CD14-positive monocyte (primary cell): ENCODE data around the gene SPTB. TPM values are rescaled to one million over a fixed set of nuclear protein-coding genes. Genes with fewer than 3 reads are reported as not detected.

Experiments
- DNase-seq, 3 donors: peaks; one replicate each; pipeline ENCODE4 v3.0.0-alpha.2; 2011 to 2022
- H2AFZ ChIP-seq: 2 replicates; pipeline ENCODE4 v1.6.0; 2012; ENCODE audit warnings: mild to moderate bottlenecking, low read depth, low read length, inconsistent platforms; ENCODE audit not compliant: insufficient read depth, poor library complexity, severe bottlenecking
- H3K27ac ChIP-seq, 2 donors: 1 replicate in 1 of 2; 2 replicates in 1 of 2; pipeline ENCODE4 v1.5.1; 2012 to 2013; ENCODE audit warnings: low read length in 2 of 2, control low read depth in 1 of 2, inconsistent platforms in 1 of 2, low read depth in 1 of 2, mild to moderate bottlenecking in 1 of 2
- H3K27me3 ChIP-seq, 2 donors: one replicate each; pipeline versions ENCODE4 v1.6.0 to v1.6.1; 2011 to 2013; ENCODE audit warnings: low read length in 2 of 2; ENCODE audit not compliant: control insufficient read depth in 2 of 2, insufficient read depth in 2 of 2
- H3K36me3 ChIP-seq, 2 donors: replicated peaks in 1 of 2; 1 replicate in 1 of 2; 2 replicates in 1 of 2; pipeline versions ENCODE4 v1.5.1 to v1.6.1; 2012 to 2013; ENCODE audit warnings: low read length in 2 of 2, control low read depth in 1 of 2, inconsistent platforms in 1 of 2, mild to moderate bottlenecking in 1 of 2; ENCODE audit not compliant: insufficient read depth in 2 of 2, control insufficient read depth in 1 of 2
- H3K4me1 ChIP-seq, 2 donors: 1 replicate in 1 of 2; 2 replicates in 1 of 2; pipeline versions ENCODE4 v1.5.1 to v1.6.1; 2012 to 2013; ENCODE audit warnings: low read length in 2 of 2, control low read depth in 1 of 2, inconsistent platforms in 1 of 2, mild to moderate bottlenecking in 1 of 2, moderate library complexity in 1 of 2; ENCODE audit not compliant: insufficient read depth in 2 of 2, control insufficient read depth in 1 of 2
- H3K4me2 ChIP-seq: replicated peaks from 2 replicates; pipeline ENCODE3; 2012; ENCODE audit warnings: low read length, moderate library complexity, mild to moderate bottlenecking; ENCODE audit not compliant: poor library complexity, severe bottlenecking; ENCODE audit errors: extremely low read depth
- H3K4me3 ChIP-seq, 3 experiments: fragments of 200-600 bp in 1 of 3; sonication (generic) in 1 of 3; replicated peaks in 1 of 3; 1 replicate in 2 of 3; 2 replicates in 1 of 3; pipeline ENCODE4 v1.5.1; 2011 to 2013; ENCODE audit warnings: low read length in 3 of 3, mild to moderate bottlenecking in 3 of 3, control low read depth in 2 of 3, low read depth in 2 of 3, inconsistent platforms in 1 of 3, moderate library complexity in 1 of 3
- H3K79me2 ChIP-seq: 2 replicates; pipeline ENCODE4 v1.6.0; 2012; ENCODE audit warnings: mild to moderate bottlenecking, control low read depth, inconsistent platforms, low read length, moderate library complexity; ENCODE audit not compliant: insufficient read depth
- H3K9ac ChIP-seq: 2 replicates; pipeline ENCODE4 v1.6.0; 2017; ENCODE audit warnings: low read length, mild to moderate bottlenecking; ENCODE audit not compliant: insufficient read depth, poor library complexity, severe bottlenecking
- H3K9me3 ChIP-seq, 2 donors: replicated peaks in 1 of 2; 1 replicate in 1 of 2; 2 replicates in 1 of 2; pipeline versions ENCODE4 v1.5.1 to v1.6.1; 2012 to 2013; ENCODE audit warnings: low read length in 2 of 2, control low read depth in 1 of 2; ENCODE audit not compliant: control insufficient read depth in 1 of 2, insufficient read depth in 1 of 2
- H4K20me1 ChIP-seq: 2 replicates; pipeline ENCODE4 v1.6.0; 2012; ENCODE audit warnings: mild to moderate bottlenecking, low read length, control low read depth, moderate library complexity; ENCODE audit not compliant: insufficient read depth
- H3K27ac Mint-ChIP-seq, 7 donors: one replicate each; pipeline ENCODE4 v1.8.0; 2020; ENCODE audit warnings: mild to moderate bottlenecking in 7 of 7, mixed read lengths in 7 of 7, moderate library complexity in 6 of 7, inconsistent platforms in 2 of 7
- H3K27me3 Mint-ChIP-seq, 3 donors: one replicate each; pipeline ENCODE4 v1.8.0; 2021 to 2022; ENCODE audit warnings: low read depth in 3 of 3, mild to moderate bottlenecking in 3 of 3, mixed read lengths in 3 of 3, moderate library complexity in 3 of 3, inconsistent platforms in 1 of 3
- H3K36me3 Mint-ChIP-seq, 2 donors: one replicate each; pipeline ENCODE4 v1.8.0; 2020; ENCODE audit warnings: mixed read lengths in 2 of 2, inconsistent platforms in 1 of 2, mild to moderate bottlenecking in 1 of 2
- H3K4me1 Mint-ChIP-seq: one replicate; pipeline ENCODE4 v1.8.0; 2020; ENCODE audit warnings: mild to moderate bottlenecking, mixed read lengths
- H3K4me3 Mint-ChIP-seq, 2 donors: one replicate each; pipeline ENCODE4 v1.8.0; 2020; ENCODE audit warnings: mild to moderate bottlenecking in 2 of 2, mixed read lengths in 2 of 2, moderate library complexity in 1 of 2
- H3K9me3 Mint-ChIP-seq, 7 donors: one replicate each; pipeline ENCODE4 v1.8.0; 2020 to 2022; ENCODE audit warnings: mixed read lengths in 7 of 7, mild to moderate bottlenecking in 6 of 7, moderate library complexity in 6 of 7, inconsistent platforms in 2 of 7
- WGBS: methylation state at CpG from one replicate; pipeline ENCODE4 v1.1.5; 2013; ENCODE audit warnings: missing lambda C conversion rate; ENCODE audit not compliant: insufficient coverage; 5-methylcytosine and 5-hydroxymethylcytosine counted together
- intact Hi-C, 2 donors: fragments of 100-400 bp; cut with micrococcal nuclease; formaldehyde crosslinking; loops; one replicate each; pipeline versions ENCODE4 v1.15.0 to v1.15.1; 2023
- polyA plus RNA-seq, 3 donors: library from polyadenylated mRNA; depleted of rRNA in 1 of 3; unstranded in 2 of 3; stranded (reverse) in 1 of 3; fragments of 300-500 nt in 2 of 3; fragments of >200 nt in 1 of 3; fragmentation: Illumina TruSeq in 2 of 3; gene quantifications; 1 replicate in 2 of 3; 2 replicates in 1 of 3; pipeline ENCODE4 v1.2.3, GENCODE V29; 2012 to 2021
- TF ChIP-seq, protein P1 (sequence below): fragments of 200-600 bp; IDR thresholded peaks from one replicate; pipeline ENCODE4 v1.8.0; 2022; ENCODE audit warnings: antibody characterized with exemption, mild to moderate bottlenecking

The SPTB gene
- polyA plus RNA-seq, 3 donors = not detected

- Histone ChIP-seq H3K4me1 (no peaks in the 10 kb centered on the region), H4K20me1 (no peaks in the 10 kb centered on the region), H3K4me2 (no peak overlapping the region), H3K9me3 (no peaks in the 10 kb centered on the region), H3K4me3 (no peak overlapping the region), H3K9ac (no peak overlapping the region), H3K36me3 (no peaks in the 10 kb centered on the region), H3K27ac (no peak overlapping the region), H3K27me3 (no peaks in the 10 kb centered on the region), H3K79me2 (no peaks in the 10 kb centered on the region), H2AFZ (no peak overlapping the region)
- WGBS = 96% methylated on average over 3 of the region's 3 CpGs
- peaks cover 8 to 19% (median 14%) of the 10 kb centered on the region in 3 donors for H3K27me3 Mint-ChIP-seq
- intact Hi-C loops = no loop called here
- H3K9me3 Mint-ChIP-seq = no peaks in the 10 kb centered on the region
- DNase-seq = no peak
- no peak overlapping the region for H3K27ac Mint-ChIP-seq
- TF ChIP-seq, protein P1, sequence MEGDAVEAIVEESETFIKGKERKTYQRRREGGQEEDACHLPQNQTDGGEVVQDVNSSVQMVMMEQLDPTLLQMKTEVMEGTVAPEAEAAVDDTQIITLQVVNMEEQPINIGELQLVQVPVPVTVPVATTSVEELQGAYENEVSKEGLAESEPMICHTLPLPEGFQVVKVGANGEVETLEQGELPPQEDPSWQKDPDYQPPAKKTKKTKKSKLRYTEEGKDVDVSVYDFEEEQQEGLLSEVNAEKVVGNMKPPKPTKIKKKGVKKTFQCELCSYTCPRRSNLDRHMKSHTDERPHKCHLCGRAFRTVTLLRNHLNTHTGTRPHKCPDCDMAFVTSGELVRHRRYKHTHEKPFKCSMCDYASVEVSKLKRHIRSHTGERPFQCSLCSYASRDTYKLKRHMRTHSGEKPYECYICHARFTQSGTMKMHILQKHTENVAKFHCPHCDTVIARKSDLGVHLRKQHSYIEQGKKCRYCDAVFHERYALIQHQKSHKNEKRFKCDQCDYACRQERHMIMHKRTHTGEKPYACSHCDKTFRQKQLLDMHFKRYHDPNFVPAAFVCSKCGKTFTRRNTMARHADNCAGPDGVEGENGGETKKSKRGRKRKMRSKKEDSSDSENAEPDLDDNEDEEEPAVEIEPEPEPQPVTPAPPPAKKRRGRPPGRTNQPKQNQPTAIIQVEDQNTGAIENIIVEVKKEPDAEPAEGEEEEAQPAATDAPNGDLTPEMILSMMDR = no peak
- H3K36me3 Mint-ChIP-seq = no peaks in the 10 kb centered on the region
- no peak overlapping the region for H3K4me3 Mint-ChIP-seq
- H3K4me1 Mint-ChIP-seq = no peaks in the 10 kb centered on the region
Observed at GRCh38 chr14:64817631-64818030, 62.1 kb downstream of the SPTB start.

DNA sequence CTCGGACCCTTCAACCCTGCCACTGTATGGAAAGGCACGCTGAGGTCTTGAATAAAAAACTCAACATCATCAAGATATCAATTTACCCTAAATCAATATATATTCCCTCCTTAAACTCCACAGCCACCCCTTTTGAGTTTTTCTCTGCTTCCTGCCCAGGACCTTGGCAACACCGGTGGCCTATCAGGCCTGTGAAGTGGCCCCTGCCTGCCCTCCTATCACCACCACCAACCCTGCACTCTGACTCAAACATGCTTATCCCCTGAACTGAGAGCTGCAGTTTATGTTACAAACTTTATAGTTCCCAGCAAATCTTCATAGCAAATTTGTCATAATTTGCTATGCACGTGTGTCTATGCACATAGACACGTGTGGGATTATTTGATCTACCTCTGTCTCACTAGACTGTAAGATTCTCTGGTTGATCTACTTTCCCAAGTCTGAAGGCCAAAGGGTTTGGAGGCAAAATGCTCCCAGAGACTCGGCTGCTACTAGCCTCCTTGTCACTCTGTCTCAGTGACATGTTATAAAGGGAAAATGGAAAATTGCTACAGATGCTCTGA is 63.4 kb downstream of the SPTB start:
- no peak for DNase-seq
- H3K27me3 Mint-ChIP-seq = peaks cover 6 to 16% (median 14%) of the 10 kb centered on the region in 3 donors
- 91% methylated on average over 5 of the region's 6 CpGs for WGBS

More for the DNA sequence above, 63.4 kb downstream of the SPTB start:
- no peaks in the 10 kb centered on the region for H4K20me1 ChIP-seq
- H3K27ac Mint-ChIP-seq = no peak overlapping the region
- no peaks in the 10 kb centered on the region for H3K36me3 Mint-ChIP-seq
- no peaks in the 10 kb centered on the region for H3K4me1 ChIP-seq
- H3K27me3 ChIP-seq = peaks cover 0 to 3% of the 10 kb centered on the region in 2 donors
- no peaks in the 10 kb centered on the region for H3K9me3 ChIP-seq
- intact Hi-C loops = no loop called here
- H3K9me3 Mint-ChIP-seq = no peaks in the 10 kb centered on the region
- TF ChIP-seq, protein P1 = no peak
- no peak overlapping the region for H3K4me3 Mint-ChIP-seq
- no peaks in the 10 kb centered on the region for H3K79me2 ChIP-seq
- no peak overlapping the region for H3K9ac ChIP-seq
- H2AFZ ChIP-seq = no peak overlapping the region
- no peak overlapping the region for H3K4me3 ChIP-seq
- no peak overlapping the region for H3K4me2 ChIP-seq
- H3K4me1 Mint-ChIP-seq = no peaks in the 10 kb centered on the region
- no peak overlapping the region for H3K27ac ChIP-seq
- H3K36me3 ChIP-seq = no peaks in the 10 kb centered on the region
